K562 (cell line): ENCODE data around the gene IGLL1. TPM values are rescaled to one million over a fixed set of nuclear protein-coding genes. Genes with fewer than 3 reads are reported as not detected.

Source experiments
- NFIX ChIP-seq: fragments of 250-450 bp; sonication (Bioruptor Pico); IDR thresholded peaks from 2 replicates; pipeline ENCODE4 v1.4.0; 2020; ENCODE audit warnings: low read depth, mild to moderate bottlenecking, moderate library complexity
- polyA plus RNA-seq, 8 experiments: library from polyadenylated mRNA; depleted of rRNA in 4 of 8; stranded (reverse) in 5 of 8; unstranded in 3 of 8; fragments of >200 nt; fragmentation: Nextera tagmentation in 2 of 8; fragmentation: Illumina TruSeq in 1 of 8; extraction: Ambion mirVana in 2 of 8; extraction: Trizol in 1 of 8; gene quantifications; 2 replicates each; pipeline versions ENCODE4 v1.2.1 to v1.2.3, GENCODE V29; 2011 to 2014; ENCODE audit warnings: inconsistent platforms in 1 of 8, missing spikeins in 1 of 8
- total RNA-seq, 7 experiments: library from RNA; depleted of rRNA in 6 of 7; stranded (reverse); fragments of >200 nt in 6 of 7; fragmentation: Illumina TruSeq in 2 of 7; extraction: Trizol in 2 of 7; gene quantifications; 2 replicates each; pipeline versions ENCODE4 v1.2.1 to v1.2.3, GENCODE V29; 2011 to 2021; ENCODE audit warnings: low replicate concordance in 1 of 7
- TF ChIP-seq, protein P1 (sequence below), 2 experiments: fragments of 450-650 bp; formaldehyde crosslinking in 1 of 2; IDR thresholded peaks; 2 replicates each; pipeline versions ENCODE4 v1.4.0 to v1.6.1; 2014 to 2020; ENCODE audit warnings: mild to moderate bottlenecking in 2 of 2, borderline replicate concordance in 1 of 2, low read depth in 1 of 2
- TF ChIP-seq, protein P2 (sequence below): IDR thresholded peaks from 2 replicates; pipeline ENCODE4 v1.6.1; 2011; ENCODE audit warnings: borderline replicate concordance, low read depth, mild to moderate bottlenecking, moderate library complexity, low read length; ENCODE audit not compliant: insufficient read depth, poor library complexity, severe bottlenecking
- TF ChIP-seq, protein P3 (sequence below): fragments of 450-650 bp; formaldehyde crosslinking; conservative IDR thresholded peaks from 2 replicates; pipeline ENCODE4 v1.4.0; 2022; ENCODE audit warnings: mild to moderate bottlenecking, missing genetic modification characterization

IGLL1 gene
- total and polyA plus RNA-seq, 9 of the 15 experiments (the other 6 are each of a cell fraction or from before 2014, with no cell fraction given): 0.10 to 0.32 (median 0.20) TPM; not detected in 6

DNA sequence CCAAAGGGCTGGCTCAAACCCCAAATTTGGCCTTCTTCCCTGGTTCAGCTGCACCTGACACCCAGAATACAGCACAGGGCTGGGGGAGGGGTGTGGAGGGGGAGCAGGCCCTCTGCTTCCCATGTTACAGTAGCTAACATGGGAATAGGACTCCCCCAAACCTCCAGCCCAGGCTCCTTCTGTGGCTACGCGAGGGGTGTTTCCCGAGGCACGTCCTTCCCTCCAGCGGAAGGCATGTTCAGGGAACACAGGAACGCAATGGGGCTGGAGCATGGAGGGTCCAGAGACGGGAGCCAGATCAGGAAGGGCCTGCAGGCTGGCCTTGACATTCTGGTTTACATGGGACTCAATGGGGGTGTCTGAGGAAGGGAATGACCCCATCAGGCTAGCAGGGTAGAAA is 11.8 kb upstream of the IGLL1 start (continued):
- TF ChIP-seq, protein P1, sequence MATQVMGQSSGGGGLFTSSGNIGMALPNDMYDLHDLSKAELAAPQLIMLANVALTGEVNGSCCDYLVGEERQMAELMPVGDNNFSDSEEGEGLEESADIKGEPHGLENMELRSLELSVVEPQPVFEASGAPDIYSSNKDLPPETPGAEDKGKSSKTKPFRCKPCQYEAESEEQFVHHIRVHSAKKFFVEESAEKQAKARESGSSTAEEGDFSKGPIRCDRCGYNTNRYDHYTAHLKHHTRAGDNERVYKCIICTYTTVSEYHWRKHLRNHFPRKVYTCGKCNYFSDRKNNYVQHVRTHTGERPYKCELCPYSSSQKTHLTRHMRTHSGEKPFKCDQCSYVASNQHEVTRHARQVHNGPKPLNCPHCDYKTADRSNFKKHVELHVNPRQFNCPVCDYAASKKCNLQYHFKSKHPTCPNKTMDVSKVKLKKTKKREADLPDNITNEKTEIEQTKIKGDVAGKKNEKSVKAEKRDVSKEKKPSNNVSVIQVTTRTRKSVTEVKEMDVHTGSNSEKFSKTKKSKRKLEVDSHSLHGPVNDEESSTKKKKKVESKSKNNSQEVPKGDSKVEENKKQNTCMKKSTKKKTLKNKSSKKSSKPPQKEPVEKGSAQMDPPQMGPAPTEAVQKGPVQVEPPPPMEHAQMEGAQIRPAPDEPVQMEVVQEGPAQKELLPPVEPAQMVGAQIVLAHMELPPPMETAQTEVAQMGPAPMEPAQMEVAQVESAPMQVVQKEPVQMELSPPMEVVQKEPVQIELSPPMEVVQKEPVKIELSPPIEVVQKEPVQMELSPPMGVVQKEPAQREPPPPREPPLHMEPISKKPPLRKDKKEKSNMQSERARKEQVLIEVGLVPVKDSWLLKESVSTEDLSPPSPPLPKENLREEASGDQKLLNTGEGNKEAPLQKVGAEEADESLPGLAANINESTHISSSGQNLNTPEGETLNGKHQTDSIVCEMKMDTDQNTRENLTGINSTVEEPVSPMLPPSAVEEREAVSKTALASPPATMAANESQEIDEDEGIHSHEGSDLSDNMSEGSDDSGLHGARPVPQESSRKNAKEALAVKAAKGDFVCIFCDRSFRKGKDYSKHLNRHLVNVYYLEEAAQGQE (IDR thresholded peaks at IDR 0.05; ENCODE audit: borderline replicate concordance): no peak
- TF ChIP-seq, protein P1 (CRISPR knock-in tag; IDR thresholded peaks at IDR 0.05; ENCODE audit: low read depth): no peak
- TF ChIP-seq, protein P2, sequence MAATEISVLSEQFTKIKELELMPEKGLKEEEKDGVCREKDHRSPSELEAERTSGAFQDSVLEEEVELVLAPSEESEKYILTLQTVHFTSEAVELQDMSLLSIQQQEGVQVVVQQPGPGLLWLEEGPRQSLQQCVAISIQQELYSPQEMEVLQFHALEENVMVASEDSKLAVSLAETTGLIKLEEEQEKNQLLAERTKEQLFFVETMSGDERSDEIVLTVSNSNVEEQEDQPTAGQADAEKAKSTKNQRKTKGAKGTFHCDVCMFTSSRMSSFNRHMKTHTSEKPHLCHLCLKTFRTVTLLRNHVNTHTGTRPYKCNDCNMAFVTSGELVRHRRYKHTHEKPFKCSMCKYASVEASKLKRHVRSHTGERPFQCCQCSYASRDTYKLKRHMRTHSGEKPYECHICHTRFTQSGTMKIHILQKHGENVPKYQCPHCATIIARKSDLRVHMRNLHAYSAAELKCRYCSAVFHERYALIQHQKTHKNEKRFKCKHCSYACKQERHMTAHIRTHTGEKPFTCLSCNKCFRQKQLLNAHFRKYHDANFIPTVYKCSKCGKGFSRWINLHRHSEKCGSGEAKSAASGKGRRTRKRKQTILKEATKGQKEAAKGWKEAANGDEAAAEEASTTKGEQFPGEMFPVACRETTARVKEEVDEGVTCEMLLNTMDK: no peak
- TF ChIP-seq NFIX (CRISPR knock-in tag): no peak
- TF ChIP-seq, protein P3, sequence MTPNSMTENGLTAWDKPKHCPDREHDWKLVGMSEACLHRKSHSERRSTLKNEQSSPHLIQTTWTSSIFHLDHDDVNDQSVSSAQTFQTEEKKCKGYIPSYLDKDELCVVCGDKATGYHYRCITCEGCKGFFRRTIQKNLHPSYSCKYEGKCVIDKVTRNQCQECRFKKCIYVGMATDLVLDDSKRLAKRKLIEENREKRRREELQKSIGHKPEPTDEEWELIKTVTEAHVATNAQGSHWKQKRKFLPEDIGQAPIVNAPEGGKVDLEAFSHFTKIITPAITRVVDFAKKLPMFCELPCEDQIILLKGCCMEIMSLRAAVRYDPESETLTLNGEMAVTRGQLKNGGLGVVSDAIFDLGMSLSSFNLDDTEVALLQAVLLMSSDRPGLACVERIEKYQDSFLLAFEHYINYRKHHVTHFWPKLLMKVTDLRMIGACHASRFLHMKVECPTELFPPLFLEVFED: no peak
- TF ChIP-seq, all 486 proteins: peak for 0
